Adrenal gland (tissue), 12 donors: Measurements from ENCODE around the gene SORCS3. TPM values are rescaled to one million over a fixed set of nuclear protein-coding genes. Genes with fewer than 3 reads are reported as not detected.

Experiments used
- DNase-seq, 7 donors: peaks; one replicate each; pipeline ENCODE4 v3.0.0-alpha.2; 2019 to 2020
- H3K27ac ChIP-seq, 5 donors: fragments of 200-600 bp; sonication (generic) in 4 of 5; 1 replicate in 3 of 5; 2 replicates in 2 of 5; pipeline versions ENCODE4 v1.5.1 to v1.8.0; 2016 to 2020; ENCODE audit warnings: mild to moderate bottlenecking in 1 of 5
- H3K27me3 ChIP-seq: fragments of 200-600 bp; 2 replicates; pipeline ENCODE4 v1.8.0; 2021
- H3K36me3 ChIP-seq, 2 donors: fragments of 200-600 bp; replicated peaks in 1 of 2; 1 replicate in 1 of 2; 2 replicates in 1 of 2; pipeline versions ENCODE4 v1.5.1 to v1.8.0; 2018 to 2022
- H3K4me1 ChIP-seq, 2 donors: fragments of 200-600 bp; replicated peaks in 1 of 2; 1 replicate in 1 of 2; 2 replicates in 1 of 2; pipeline versions ENCODE4 v1.5.1 to v1.8.0; 2018 to 2021
- H3K4me3 ChIP-seq, 4 donors: fragments of 200-600 bp; sonication (generic) in 3 of 4; one replicate each; pipeline ENCODE4 v1.5.1; 2016 to 2018
- H3K9me3 ChIP-seq, 3 donors: fragments of 200-600 bp; sonication (generic) in 1 of 3; replicated peaks in 1 of 3; 1 replicate in 2 of 3; 2 replicates in 1 of 3; pipeline versions ENCODE4 v1.5.1 to v1.8.0; 2016 to 2021
- POLR2A ChIP-seq, 2 donors: fragments of 450-650 bp; IDR thresholded peaks; one replicate each; pipeline ENCODE4 v1.6.1; 2017; ENCODE audit warnings: antibody characterized with exemption in 2 of 2, mild to moderate bottlenecking in 2 of 2, moderate library complexity in 1 of 2
- WGBS, 4 donors: extraction: QIAGEN DNeasy Blood & Tissue Kit in 2 of 4; methylation state at CpG; one replicate each; pipeline versions ENCODE4 v1.1.5 to v1.1.7; 2013 to 2017; 5-methylcytosine and 5-hydroxymethylcytosine counted together
- intact Hi-C, 2 donors: fragments of 100-400 bp; cut with DNase I; formaldehyde crosslinking; loops; one replicate each; pipeline versions ENCODE4 v1.14.1 to v1.15.0; 2022 to 2023
- polyA plus RNA-seq, 3 donors: library from polyadenylated mRNA; stranded (reverse); fragments of 200-250 nt in 2 of 3; fragments of 350-450 nt in 1 of 3; fragmentation: Illumina TruSeq in 1 of 3; extraction: RNeasy Lipid Tissue Mini Kit (QIAGEN cat#74804) in 1 of 3; gene quantifications; one replicate each; pipeline ENCODE4 v1.2.3, GENCODE V29; 2013 to 2014
- total RNA-seq, 9 donors: library from RNA; depleted of rRNA in 4 of 9; stranded (reverse); fragments of >200 nt in 4 of 9; fragments of 120-200 nt in 1 of 9; fragmentation: NEBNext Ultra II Directional in 1 of 9; extraction: Animal tissue kit (Norgen Biotek cat#: 25700) in 1 of 9; gene quantifications; one replicate each; pipeline versions ENCODE4 v1.1.0 to v1.2.4, GENCODE V29; 2013 to 2023
- TF ChIP-seq, protein P1 (sequence below), 6 experiments: fragments of 450-650 bp in 4 of 6; fragments of 200-600 bp in 2 of 6; sonication (generic) in 1 of 6; IDR thresholded peaks; 1 replicate in 5 of 6; 2 replicates in 1 of 6; pipeline versions ENCODE4 v1.5.1 to v1.8.0; 2016 to 2021; ENCODE audit warnings: antibody characterized with exemption in 6 of 6, mild to moderate bottlenecking in 2 of 6, moderate library complexity in 1 of 6
- donor health status: healthy with polysubstance abuse.
- donor health status: Bipolar disorder and iron deficiency.
- donor health status: DM: yes; HTN: yes; CAD: no.
- donor health status: DM: no; HTN: no; CAD: no.
- donor health status: DM: no; HTN: no; CAD: no.
- donor health status: DM: yes; HTN: yes; CAD: no.

The SORCS3 gene
- total and polyA plus RNA-seq, 12 donors = 0.22 to 3.4 (median 1.2) TPM; not detected in 2

DNA sequence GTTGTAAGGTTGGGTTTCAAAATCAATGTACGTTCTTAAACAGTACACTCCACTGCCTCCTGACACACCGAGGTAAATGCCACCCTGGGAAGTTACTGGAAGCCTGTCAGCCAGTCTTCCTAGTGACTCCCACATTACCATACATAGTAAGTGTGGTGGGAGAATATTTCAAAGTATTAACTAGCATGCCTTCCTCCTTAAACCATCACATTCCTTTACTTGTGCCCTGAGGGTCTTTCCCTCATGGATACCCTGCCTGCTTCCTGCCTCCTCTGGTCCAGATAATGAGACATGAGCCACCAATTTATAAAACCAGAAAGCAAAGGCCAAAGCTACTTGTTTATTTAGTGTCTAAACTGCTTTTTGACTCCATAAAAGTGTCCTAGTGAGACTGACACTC, 23.3 kb upstream of the SORCS3 start:
- H3K9me3 ChIP-seq = no peaks in the 10 kb centered on the region
- no peak for TF ChIP-seq POLR2A (IDR thresholded peaks at IDR 0.05)
- TF ChIP-seq, protein P1, sequence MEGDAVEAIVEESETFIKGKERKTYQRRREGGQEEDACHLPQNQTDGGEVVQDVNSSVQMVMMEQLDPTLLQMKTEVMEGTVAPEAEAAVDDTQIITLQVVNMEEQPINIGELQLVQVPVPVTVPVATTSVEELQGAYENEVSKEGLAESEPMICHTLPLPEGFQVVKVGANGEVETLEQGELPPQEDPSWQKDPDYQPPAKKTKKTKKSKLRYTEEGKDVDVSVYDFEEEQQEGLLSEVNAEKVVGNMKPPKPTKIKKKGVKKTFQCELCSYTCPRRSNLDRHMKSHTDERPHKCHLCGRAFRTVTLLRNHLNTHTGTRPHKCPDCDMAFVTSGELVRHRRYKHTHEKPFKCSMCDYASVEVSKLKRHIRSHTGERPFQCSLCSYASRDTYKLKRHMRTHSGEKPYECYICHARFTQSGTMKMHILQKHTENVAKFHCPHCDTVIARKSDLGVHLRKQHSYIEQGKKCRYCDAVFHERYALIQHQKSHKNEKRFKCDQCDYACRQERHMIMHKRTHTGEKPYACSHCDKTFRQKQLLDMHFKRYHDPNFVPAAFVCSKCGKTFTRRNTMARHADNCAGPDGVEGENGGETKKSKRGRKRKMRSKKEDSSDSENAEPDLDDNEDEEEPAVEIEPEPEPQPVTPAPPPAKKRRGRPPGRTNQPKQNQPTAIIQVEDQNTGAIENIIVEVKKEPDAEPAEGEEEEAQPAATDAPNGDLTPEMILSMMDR (IDR thresholded peaks at IDR 0.05) = no peak
- no peaks in the 10 kb centered on the region for H3K27me3 ChIP-seq
- no peaks in the 10 kb centered on the region for H3K4me1 ChIP-seq
- intact Hi-C loops = no loop called here
- no peaks in the 10 kb centered on the region for H3K36me3 ChIP-seq
- 67 to 77% (median 71%) methylated on average over 2 of the region's 2 CpGs for WGBS, 4 donors
- no peak for DNase-seq
- no peak overlapping the region for H3K4me3 ChIP-seq
- H3K27ac ChIP-seq = no peak overlapping the region

DNA sequence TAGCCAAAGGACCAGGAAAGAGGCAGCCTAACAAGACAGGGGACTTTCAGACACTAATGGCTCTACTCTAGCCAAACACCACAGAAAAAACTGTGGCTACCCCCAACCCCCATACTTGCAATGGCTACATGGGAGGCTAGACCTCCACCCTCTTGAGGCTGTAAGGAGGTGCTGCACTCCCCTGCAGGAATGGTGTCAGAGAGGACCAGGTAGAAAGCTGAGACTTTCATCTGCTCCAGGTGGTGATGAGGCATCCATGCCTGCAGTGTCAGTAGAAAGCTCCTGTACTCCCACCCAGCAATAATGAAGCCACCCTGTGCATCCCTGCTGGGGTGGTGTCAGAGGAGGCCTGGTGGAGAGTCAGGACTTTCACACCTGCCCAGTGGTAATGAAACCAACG, 18.9 kb upstream of the SORCS3 start:
- 80 to 94% (median 81%) methylated on average over 1 of the region's 1 CpG; no CpG with 5 or more reads in 1 of the 4 donors for WGBS, 4 donors
- no peak for DNase-seq
- intact Hi-C loops = no loop called here

DNA sequence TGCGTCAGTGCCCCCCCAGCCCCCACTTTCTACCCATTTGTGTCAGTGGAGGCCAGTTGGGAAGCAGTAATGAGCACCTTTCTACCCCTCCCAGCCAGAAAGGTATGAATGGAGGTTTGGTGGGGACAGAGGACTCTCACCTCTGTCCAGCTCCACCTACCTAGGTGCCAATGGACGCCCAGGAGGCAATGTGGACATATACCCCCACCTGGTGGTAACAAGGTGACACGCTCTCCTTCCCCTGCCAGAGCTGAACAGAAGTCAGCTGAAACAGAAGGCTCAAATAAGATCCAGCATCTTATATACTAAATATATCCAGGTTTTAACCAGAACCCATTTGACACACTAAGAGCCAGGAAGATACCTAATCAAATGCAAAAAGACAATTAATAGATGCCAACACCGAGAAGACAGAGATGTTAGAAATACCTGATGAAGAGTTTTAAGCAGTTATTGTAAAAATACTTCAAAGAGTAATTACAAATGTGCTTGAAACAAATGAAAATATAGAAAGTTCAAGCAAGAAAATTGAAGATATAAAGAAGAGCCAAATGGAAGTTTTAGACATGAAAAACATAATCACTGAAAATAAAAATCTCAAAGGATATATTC, 18.4 kb upstream of the SORCS3 start:
- TF ChIP-seq, protein P1 (IDR thresholded peaks at IDR 0.05) = peak in 4 of 6 experiments; percentile 20 to 30 (median 26)
- no peak for TF ChIP-seq POLR2A (IDR thresholded peaks at IDR 0.05)
- H3K9me3 ChIP-seq = no peaks in the 10 kb centered on the region
- H3K27me3 ChIP-seq = no peaks in the 10 kb centered on the region
- peak in 1 of 7 donors; percentile 3 for DNase-seq
- no peaks in the 10 kb centered on the region for H3K4me1 ChIP-seq
- WGBS, 4 donors = 33 to 45% (median 38%) methylated on average over 4 of the region's 4 CpGs
- no peaks in the 10 kb centered on the region for H3K36me3 ChIP-seq
- no peak overlapping the region for H3K27ac ChIP-seq
- intact Hi-C loops = no loop called here
- H3K4me3 ChIP-seq = no peak overlapping the region

More for the DNA sequence above, 18.9 kb upstream of the SORCS3 start:
- no peaks in the 10 kb centered on the region for H3K27me3 ChIP-seq
- H3K27ac ChIP-seq = no peak overlapping the region
- no peaks in the 10 kb centered on the region for H3K4me1 ChIP-seq
- H3K4me3 ChIP-seq = no peak overlapping the region
- no peaks in the 10 kb centered on the region for H3K9me3 ChIP-seq
- TF ChIP-seq POLR2A (IDR thresholded peaks at IDR 0.05) = no peak
- TF ChIP-seq, protein P1 (IDR thresholded peaks at IDR 0.05) = no peak
- H3K36me3 ChIP-seq = no peaks in the 10 kb centered on the region

DNA sequence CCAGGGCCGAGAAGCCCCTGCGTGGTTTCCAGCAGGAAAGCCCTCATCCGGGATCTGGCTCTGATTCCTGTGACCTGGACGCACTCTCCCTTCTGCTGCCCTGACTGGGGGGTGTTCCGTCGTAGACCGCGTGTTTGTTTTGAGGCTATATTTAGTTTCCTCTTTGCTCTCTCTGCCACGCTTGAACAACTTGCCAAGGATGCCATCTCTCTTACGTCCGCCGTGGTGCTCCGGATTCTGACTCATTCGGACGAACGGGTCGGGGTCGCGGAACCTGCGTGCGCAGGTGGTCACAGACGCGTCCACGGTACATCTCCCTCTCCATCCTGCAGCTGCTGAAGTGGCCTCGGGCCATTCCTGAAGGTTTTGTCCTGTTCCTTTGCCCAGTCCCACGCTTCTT, 10.4 kb upstream of the SORCS3 start:
- no peak for DNase-seq
- Histone ChIP-seq H3K27ac (no peak overlapping the region), H3K4me3 (no peak overlapping the region), H3K4me1 (no peaks in the 10 kb centered on the region), H3K36me3 (no peaks in the 10 kb centered on the region), H3K9me3 (no peaks in the 10 kb centered on the region), H3K27me3 (no peaks in the 10 kb centered on the region)
- intact Hi-C loops = no loop called here
- WGBS, 4 donors = 72 to 84% (median 79%) methylated on average over 26 of the region's 26 CpGs
- no peak for TF ChIP-seq POLR2A (IDR thresholded peaks at IDR 0.05)
- TF ChIP-seq, protein P1 (IDR thresholded peaks at IDR 0.05) = no peak
